ENCODE data around the gene FASTK. TPM values are rescaled to one million over a fixed set of nuclear protein-coding genes. Genes with fewer than 3 reads are reported as not detected.

The FASTK gene
- total and polyA plus RNA-seq, 2 of the 4 experiments (the other 2 are of a cell fraction) = 53.8 to 115 TPM

DNA sequence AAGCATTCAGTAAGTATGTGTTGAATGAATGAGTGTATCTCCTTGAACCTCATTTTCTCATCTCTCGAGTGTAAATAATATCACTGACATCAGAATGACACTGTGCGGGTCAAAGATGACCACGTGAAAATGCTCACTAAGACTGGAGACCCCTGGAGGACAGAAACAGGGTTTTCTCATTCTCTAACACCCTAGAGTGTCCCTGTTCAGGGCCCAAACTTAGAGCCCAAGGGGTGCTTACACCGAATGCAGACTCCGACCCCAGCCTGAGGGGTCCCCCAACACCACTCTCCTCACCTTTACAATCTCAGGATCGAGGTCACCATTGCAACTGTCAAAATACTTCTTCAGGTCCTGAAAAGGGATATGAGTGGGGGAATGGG is 24.3 kb downstream of the FASTK start:
- 80% methylated on average over 1 of the region's 6 CpGs; no CpG with 5 or more reads in 1 of the 2 experiments for WGBS, 2 experiments (ENCODE audit: extremely low coverage in 2 of 2, insufficient read length in 1 of 2)

More for the DNA sequence above, 24.3 kb downstream of the FASTK start:
- no peak overlapping the region for H4K91ac ChIP-seq (ENCODE audit: insufficient read depth, low read depth, low read length)
- H3K14ac ChIP-seq (replicated peaks; ENCODE audit: low read depth, low read length) = no peak overlapping the region
- peaks cover 6% of the 10 kb centered on the region; the same call in 1 of the 2 replicates for H4K20me1 ChIP-seq (ENCODE audit: insufficient read depth, low read length)
- H2BK15ac ChIP-seq (ENCODE audit: low read depth, low read length) = no peak overlapping the region
- H3K27ac ChIP-seq (ENCODE audit: insufficient read depth, low read length) = no peak overlapping the region
- no peak overlapping the region for H3K4ac ChIP-seq (ENCODE audit: low read depth, low read length)
- ATAC-seq (ENCODE audit: low read depth) (no peak), DNase-seq (no peak)
- H4K5ac ChIP-seq (ENCODE audit: low read depth, low read length) = no peak overlapping the region
- H3K36me3 ChIP-seq (ENCODE audit: control insufficient read depth, insufficient read depth, low read length) = no peaks in the 10 kb centered on the region
- no peak overlapping the region for H3K4me2 ChIP-seq (ENCODE audit: low read depth, low read length)
- H3K79me1 ChIP-seq (ENCODE audit: low read depth in 1 of 2, low read length in 2 of 2) = peaks cover 9 to 39% of the 10 kb centered on the region in 2 experiments
- no peak overlapping the region for H2AFZ ChIP-seq (replicated peaks; ENCODE audit: low read length, poor library complexity)
- peaks cover 7% of the 10 kb centered on the region; the same call in 1 of the 2 replicates for H3K9me1 ChIP-seq (ENCODE audit: insufficient read depth, low read length)
- no peak overlapping the region for H3K4me3 ChIP-seq (ENCODE audit: insufficient read depth, low read depth, low read length)
- H4K8ac ChIP-seq (ENCODE audit: low read depth in 2 of 2, low read length in 2 of 2) = no peak overlapping the region
- H2AK9ac ChIP-seq (replicated peaks; ENCODE audit: low read depth, low read length, poor library complexity) = no peak overlapping the region
- no peak overlapping the region for H3K9ac ChIP-seq (ENCODE audit: low read depth, low read length)
- in situ Hi-C loops (cut with MboI; ENCODE audit: low sequenced_read_pairs) (no loop called here), intact Hi-C loops (cut with micrococcal nuclease) (no loop called here), dilution Hi-C loops (cut with HindIII; ENCODE audit: low sequenced_read_pairs, unreplicated experiment) (no loop called here)
- H2BK20ac ChIP-seq (ENCODE audit: low read depth, low read length) = no peak overlapping the region
- ChIA-PET POLR2A (ENCODE audit: unreplicated experiment) (no interaction called here), CTCF (no interaction called here)
- no peak overlapping the region for H3K56ac ChIP-seq (ENCODE audit: extremely low read depth, insufficient read depth, low read length)
- TF ChIP-seq FOS (IDR thresholded peaks at IDR 0.05; ENCODE audit: low read depth, low read length) = no peak
- TF ChIP-seq NFE2L2 (IDR thresholded peaks at IDR 0.05; ENCODE audit: low read depth, low read length) = no peak
- TF ChIP-seq, protein P1, sequence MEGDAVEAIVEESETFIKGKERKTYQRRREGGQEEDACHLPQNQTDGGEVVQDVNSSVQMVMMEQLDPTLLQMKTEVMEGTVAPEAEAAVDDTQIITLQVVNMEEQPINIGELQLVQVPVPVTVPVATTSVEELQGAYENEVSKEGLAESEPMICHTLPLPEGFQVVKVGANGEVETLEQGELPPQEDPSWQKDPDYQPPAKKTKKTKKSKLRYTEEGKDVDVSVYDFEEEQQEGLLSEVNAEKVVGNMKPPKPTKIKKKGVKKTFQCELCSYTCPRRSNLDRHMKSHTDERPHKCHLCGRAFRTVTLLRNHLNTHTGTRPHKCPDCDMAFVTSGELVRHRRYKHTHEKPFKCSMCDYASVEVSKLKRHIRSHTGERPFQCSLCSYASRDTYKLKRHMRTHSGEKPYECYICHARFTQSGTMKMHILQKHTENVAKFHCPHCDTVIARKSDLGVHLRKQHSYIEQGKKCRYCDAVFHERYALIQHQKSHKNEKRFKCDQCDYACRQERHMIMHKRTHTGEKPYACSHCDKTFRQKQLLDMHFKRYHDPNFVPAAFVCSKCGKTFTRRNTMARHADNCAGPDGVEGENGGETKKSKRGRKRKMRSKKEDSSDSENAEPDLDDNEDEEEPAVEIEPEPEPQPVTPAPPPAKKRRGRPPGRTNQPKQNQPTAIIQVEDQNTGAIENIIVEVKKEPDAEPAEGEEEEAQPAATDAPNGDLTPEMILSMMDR (conservative IDR thresholded peaks at IDR 0.05; ENCODE audit: low read depth, low read length) = 0 out of 2 replicates have a peak, but pooled peaks have one; percentile 5
- H3K4me1 ChIP-seq (ENCODE audit: control insufficient read depth, insufficient read depth, low read length) = peaks cover 25% of the 10 kb centered on the region
- no peak overlapping the region for H3K18ac ChIP-seq (ENCODE audit: low read depth, low read length)
- H2BK5ac ChIP-seq (ENCODE audit: low read depth, low read length, poor library complexity, severe bottlenecking) = no peak overlapping the region
- H3K27me3 ChIP-seq (ENCODE audit: control insufficient read depth, insufficient read depth, low read length) = no peaks in the 10 kb centered on the region
- H2BK120ac ChIP-seq (ENCODE audit: low read depth, low read length) = no peak overlapping the region
- no peak overlapping the region for H2AK5ac ChIP-seq (ENCODE audit: low read depth, low read length)
- no peaks in the 10 kb centered on the region for H3K9me3 ChIP-seq (ENCODE audit: control insufficient read depth, insufficient read depth, low read length)
- no TSS peak for BruUV-seq (replicated peaks)
- no peak overlapping the region for H3K23ac ChIP-seq (ENCODE audit: low read depth, low read length)
